ENCODE data around the gene ASAP2. TPM values are rescaled to one million over a fixed set of nuclear protein-coding genes. Genes with fewer than 3 reads are reported as not detected.

ASAP2 gene
- total RNA-seq, 1 experiment from 2014 or later: 60.3 TPM

- Histone ChIP-seq H3K4me3 (no peak overlapping the region), H3K36me3 (ENCODE audit: low read depth) (peaks cover 45% of the 10 kb centered on the region), H3K79me2 (ENCODE audit: low read depth) (peaks cover 28% of the 10 kb centered on the region), H3K27me3 (ENCODE audit: insufficient read depth, low read depth) (no peaks in the 10 kb centered on the region), H3K4me2 (no peak overlapping the region), H3K9me3 (ENCODE audit: insufficient read depth, low read depth) (no peaks in the 10 kb centered on the region), H3F3A (ENCODE audit: insufficient read depth, low read depth) (peaks cover 45% of the 10 kb centered on the region), H2AFZ (no peak overlapping the region), H4K20me1 (ENCODE audit: insufficient read depth) (peaks cover 10% of the 10 kb centered on the region), H3K4me1 (replicated peaks; ENCODE audit: insufficient read depth) (peaks cover 14% of the 10 kb centered on the region; the same call in 1 of the 2 replicates), H3K9me2 (ENCODE audit: insufficient read depth) (no peaks in the 10 kb centered on the region), H3K27ac (no peak overlapping the region)
- intact Hi-C loops (cut with micrococcal nuclease; ENCODE audit: unreplicated experiment): no loop called here
- POLR2A ChIA-PET (ENCODE audit: unreplicated experiment): no interaction called here
- TF ChIP-seq EZH2 (IDR thresholded peaks at IDR 0.05; ENCODE audit: low read depth) (no peak), CTCF (conservative IDR thresholded peaks at IDR 0.05) (no peak)
- BruUV-seq (replicated peaks): no TSS peak
- CTCF ChIA-PET: no interaction called here
- DNase-seq: no peak
Measured at GRCh38 chr2:9322576-9322975, 116.0 kb downstream of the ASAP2 start.

GRCh38 chr2:9325428-9325827, 118.8 kb downstream of the ASAP2 start:
- Histone ChIP-seq H3K4me3 (no peak overlapping the region), H3K27me3 (ENCODE audit: insufficient read depth, low read depth) (no peaks in the 10 kb centered on the region), H3K4me2 (no peak overlapping the region), H2AFZ (no peak overlapping the region), H3F3A (ENCODE audit: insufficient read depth, low read depth) (peaks cover 57% of the 10 kb centered on the region), H3K36me3 (ENCODE audit: low read depth) (peaks cover 40% of the 10 kb centered on the region), H3K4me1 (replicated peaks; ENCODE audit: insufficient read depth) (peaks cover 7% of the 10 kb centered on the region; the same call in 1 of the 2 replicates), H4K20me1 (ENCODE audit: insufficient read depth) (peaks cover 3% of the 10 kb centered on the region; the same call in 1 of the 2 replicates), H3K9me3 (ENCODE audit: insufficient read depth, low read depth) (no peaks in the 10 kb centered on the region), H3K9me2 (ENCODE audit: insufficient read depth) (no peaks in the 10 kb centered on the region), H3K27ac (no peak overlapping the region), H3K79me2 (ENCODE audit: low read depth) (peaks cover 17% of the 10 kb centered on the region; the same call in 1 of the 2 replicates)
- no peak for TF ChIP-seq EZH2 (IDR thresholded peaks at IDR 0.05; ENCODE audit: low read depth)
- no peak for TF ChIP-seq CTCF (conservative IDR thresholded peaks at IDR 0.05)
- intact Hi-C loops (cut with micrococcal nuclease; ENCODE audit: unreplicated experiment): no loop called here
- BruUV-seq (replicated peaks): no TSS peak
- no peak for DNase-seq
- POLR2A ChIA-PET (ENCODE audit: unreplicated experiment): no interaction called here
- CTCF ChIA-PET: no interaction called here

- CTCF ChIA-PET: no interaction called here
- no peaks in the 10 kb centered on the region for H3K9me3 ChIP-seq (ENCODE audit: insufficient read depth, low read depth)
- no peak overlapping the region for H3K27ac ChIP-seq
- POLR2A ChIA-PET (ENCODE audit: unreplicated experiment): no interaction called here
- no TSS peak for BruUV-seq (replicated peaks)
- H4K20me1 ChIP-seq (ENCODE audit: insufficient read depth): 0 out of 2 replicates have a peak, but pooled peaks cover 3% of the 10 kb centered on the region
- TF ChIP-seq EZH2 (IDR thresholded peaks at IDR 0.05; ENCODE audit: low read depth): no peak
- TF ChIP-seq CTCF (conservative IDR thresholded peaks at IDR 0.05): no peak
- no peak overlapping the region for H2AFZ ChIP-seq
- no peak overlapping the region for H3K4me2 ChIP-seq
- intact Hi-C loops (cut with micrococcal nuclease; ENCODE audit: unreplicated experiment): no loop called here
- H3K9me2 ChIP-seq (ENCODE audit: insufficient read depth): no peaks in the 10 kb centered on the region
- no peak for DNase-seq
- H3K79me2 ChIP-seq (ENCODE audit: low read depth): peaks cover 9% of the 10 kb centered on the region; the same call in 1 of the 2 replicates
- H3F3A ChIP-seq (ENCODE audit: insufficient read depth, low read depth): peaks cover 61% of the 10 kb centered on the region
- peaks cover 8% of the 10 kb centered on the region; the same call in 1 of the 2 replicates for H3K4me1 ChIP-seq (replicated peaks; ENCODE audit: insufficient read depth)
- H3K36me3 ChIP-seq (ENCODE audit: low read depth): peaks cover 27% of the 10 kb centered on the region
- H3K27me3 ChIP-seq (ENCODE audit: insufficient read depth, low read depth): no peaks in the 10 kb centered on the region
- H3K4me3 ChIP-seq: no peak overlapping the region
Measured at GRCh38 chr2:9326975-9327374, 120.4 kb downstream of the ASAP2 start.

All from PC-9 (cell line).